22Rv1 (cell line): ENCODE data around the gene LY86.

Experiments used
- H3K27ac ChIP-seq: fragments of 450-650 bp; 2 replicates; pipeline ENCODE4 v1.5.1; 2017
- ZFX ChIP-seq: fragments of 450-650 bp; IDR thresholded peaks from 2 replicates; pipeline ENCODE4 v1.6.1; 2017; ENCODE audit warnings: antibody characterized with exemption, borderline replicate concordance
- TF ChIP-seq, protein P1 (sequence below): fragments of 450-650 bp; IDR thresholded peaks from 2 replicates; pipeline ENCODE4 v1.5.1; 2017; ENCODE audit warnings: mild to moderate bottlenecking

LY86 gene

DNA sequence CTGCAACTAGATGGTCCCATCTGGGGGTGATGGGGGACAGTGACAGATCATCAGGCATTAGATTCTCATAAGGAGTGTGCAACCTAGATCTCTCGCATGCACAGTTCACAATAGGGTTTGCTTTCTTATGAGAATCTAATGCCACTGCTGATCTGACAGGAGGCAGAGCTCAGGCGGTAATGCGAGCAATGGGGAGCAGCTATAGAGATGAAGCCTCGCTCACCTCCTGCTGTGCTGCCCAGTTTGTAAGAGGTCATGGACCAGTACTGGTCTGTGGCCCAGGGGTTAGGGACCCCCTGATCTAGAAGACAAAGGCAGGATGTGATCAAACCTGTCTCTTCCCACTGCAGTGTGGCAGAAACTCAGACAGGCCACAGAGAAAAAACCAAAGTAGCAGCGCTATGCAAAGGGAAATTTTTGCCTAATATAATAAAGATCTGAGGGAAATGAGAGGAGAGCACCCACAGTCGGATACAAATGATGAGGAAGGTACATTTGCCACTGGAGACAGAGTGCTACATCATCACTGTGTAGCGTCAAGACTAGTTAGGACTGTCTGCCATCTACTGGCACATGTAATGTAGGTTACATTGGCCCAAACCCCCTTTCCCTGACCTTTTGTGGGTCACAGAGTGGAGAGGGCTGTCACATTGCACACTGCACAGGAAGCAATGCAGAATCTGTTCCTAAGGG is 4.1 kb upstream of the LY86 start:
- TF ChIP-seq, protein P1, sequence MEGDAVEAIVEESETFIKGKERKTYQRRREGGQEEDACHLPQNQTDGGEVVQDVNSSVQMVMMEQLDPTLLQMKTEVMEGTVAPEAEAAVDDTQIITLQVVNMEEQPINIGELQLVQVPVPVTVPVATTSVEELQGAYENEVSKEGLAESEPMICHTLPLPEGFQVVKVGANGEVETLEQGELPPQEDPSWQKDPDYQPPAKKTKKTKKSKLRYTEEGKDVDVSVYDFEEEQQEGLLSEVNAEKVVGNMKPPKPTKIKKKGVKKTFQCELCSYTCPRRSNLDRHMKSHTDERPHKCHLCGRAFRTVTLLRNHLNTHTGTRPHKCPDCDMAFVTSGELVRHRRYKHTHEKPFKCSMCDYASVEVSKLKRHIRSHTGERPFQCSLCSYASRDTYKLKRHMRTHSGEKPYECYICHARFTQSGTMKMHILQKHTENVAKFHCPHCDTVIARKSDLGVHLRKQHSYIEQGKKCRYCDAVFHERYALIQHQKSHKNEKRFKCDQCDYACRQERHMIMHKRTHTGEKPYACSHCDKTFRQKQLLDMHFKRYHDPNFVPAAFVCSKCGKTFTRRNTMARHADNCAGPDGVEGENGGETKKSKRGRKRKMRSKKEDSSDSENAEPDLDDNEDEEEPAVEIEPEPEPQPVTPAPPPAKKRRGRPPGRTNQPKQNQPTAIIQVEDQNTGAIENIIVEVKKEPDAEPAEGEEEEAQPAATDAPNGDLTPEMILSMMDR, result no peak
- no peak for TF ChIP-seq ZFX
- H3K27ac ChIP-seq, result no peak overlapping the region

DNA sequence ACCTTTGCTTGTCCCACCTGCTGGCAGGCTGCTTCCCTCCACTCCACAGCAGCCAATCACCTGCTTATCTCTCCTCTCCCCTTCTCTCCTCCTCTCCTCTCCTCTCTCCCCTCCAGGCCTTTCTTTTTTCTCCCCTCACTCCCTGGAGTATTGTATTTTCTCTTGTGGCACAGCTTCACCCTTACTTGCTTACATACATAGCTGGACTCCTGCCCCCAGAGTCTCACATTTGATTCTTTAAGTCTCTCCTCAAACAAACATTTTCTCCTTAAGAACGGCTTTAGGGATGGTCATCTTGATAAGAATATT is 3.6 kb upstream of the LY86 start:
- no peak overlapping the region for H3K27ac ChIP-seq

DNA sequence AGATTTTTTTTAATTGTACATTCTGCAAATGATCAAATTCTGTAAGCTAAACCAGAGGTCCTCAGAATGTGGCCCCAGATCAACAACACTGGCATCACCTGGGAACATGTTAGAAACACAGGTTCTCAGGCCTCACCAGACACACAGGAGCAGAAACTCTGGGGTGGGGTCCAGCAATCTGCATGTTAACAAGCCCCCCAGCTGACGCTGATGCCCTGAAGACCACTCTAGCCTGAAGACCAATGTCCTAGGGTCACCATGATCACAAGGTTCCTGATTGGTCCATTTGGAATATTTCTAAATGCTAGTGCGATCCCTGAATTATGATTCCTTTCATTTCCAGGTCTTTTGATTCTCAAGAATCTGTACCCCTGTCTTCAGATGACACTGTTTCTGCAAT is 2.4 kb upstream of the LY86 start:
- TF ChIP-seq, protein P1, result no peak
- TF ChIP-seq ZFX, result no peak
- no peak overlapping the region for H3K27ac ChIP-seq

More for the DNA sequence above, 3.6 kb upstream of the LY86 start:
- TF ChIP-seq ZFX, result no peak
- TF ChIP-seq, protein P1, result no peak

DNA sequence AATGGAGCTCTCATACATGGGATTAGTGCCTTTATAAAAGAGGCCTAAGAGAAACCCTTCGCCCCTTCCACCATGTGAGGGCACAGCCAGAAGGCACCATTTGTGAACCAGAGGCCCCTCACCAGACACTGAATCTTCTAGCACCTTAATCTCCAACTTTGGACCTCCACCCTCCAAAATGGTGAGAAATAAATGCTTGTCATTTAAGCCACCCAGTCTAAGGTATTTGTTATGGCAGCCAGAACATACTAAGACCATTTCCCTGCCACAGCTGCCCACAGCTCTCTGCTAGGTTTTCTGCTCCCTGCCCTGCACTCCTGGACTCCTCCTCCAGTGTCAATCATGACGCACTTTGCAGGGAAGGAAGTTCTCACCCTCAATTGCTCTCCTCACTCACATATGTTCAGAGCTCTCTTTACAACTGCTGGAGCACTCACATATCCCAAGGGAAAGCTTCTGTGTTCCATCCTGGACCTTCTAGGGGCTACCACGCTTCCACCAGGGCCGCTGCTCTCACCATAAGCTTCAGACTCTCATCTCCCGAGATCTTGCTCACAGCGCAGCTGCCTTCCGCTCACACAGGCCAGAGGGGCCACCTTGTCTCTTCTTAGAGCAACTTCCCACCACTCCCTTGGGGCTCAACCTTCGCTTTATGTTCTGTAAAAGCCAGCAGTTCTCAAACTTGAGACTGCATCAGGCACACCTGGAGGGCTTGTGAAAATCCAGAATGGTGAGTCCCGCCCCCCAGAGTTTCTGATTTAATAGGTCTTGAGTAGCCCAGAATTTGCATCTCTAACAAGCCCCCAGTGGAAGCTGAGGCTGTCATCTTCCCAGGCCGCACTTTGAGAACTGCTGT is 1.6 kb upstream of the LY86 start:
- H3K27ac ChIP-seq, result no peak overlapping the region
- TF ChIP-seq ZFX, result no peak
- TF ChIP-seq, protein P1, result no peak

DNA sequence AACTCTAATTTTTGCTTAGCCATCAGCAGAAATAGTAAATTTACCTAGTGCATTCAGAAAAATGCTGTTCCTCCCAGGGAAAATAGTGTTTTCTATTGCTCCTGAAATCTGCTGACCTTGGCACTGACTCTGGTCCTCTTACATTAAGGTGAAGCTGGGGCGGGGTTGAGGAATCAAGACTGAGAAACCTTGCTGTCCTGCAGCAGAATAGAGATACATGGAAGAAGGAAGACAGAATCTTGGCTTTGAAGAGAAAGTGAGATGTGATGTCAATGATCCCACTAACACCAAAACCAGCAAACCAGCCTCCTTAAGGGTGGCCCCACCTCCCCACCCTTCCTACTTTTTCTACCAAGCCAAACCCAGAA is 840 bp upstream of the LY86 start:
- H3K27ac ChIP-seq, result no peak overlapping the region
- TF ChIP-seq ZFX, result no peak
- TF ChIP-seq, protein P1, result no peak

DNA sequence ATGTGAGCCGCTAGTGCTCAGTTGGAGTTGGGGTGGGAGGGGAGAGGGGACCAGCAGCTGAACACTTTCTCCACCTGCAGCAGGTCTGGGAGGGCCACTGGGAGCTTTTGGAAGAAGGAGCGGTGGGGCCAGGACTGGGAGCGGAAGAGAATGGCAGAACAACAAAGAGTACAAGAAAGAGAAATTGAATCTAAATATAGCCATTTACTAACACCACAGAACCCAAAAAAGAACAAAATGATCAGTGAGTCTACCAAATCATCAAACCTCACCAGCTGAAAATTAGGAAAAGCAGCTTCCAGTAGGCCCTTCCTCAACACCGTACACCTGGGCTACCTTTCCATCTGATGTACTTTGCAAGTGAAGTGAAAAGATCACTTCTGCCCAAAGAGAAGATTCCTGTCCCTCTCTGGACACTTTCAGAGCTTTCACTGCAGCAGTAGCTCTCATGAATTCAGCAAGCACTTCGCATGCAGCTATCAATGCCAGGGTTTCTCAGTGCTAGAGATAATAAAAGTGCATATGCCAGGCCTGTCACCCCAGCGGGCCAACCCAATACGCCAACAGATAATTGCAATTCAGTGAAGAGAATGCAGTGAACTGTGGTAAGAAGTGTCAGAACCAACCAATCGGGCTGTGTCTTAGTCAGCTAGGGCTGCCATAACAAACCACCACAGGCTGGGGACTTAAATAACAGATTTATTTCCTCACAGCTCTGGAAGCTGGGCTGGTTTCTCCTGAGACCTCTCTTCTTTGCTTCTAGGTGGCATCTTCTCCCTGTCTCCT is 597 bp downstream of the LY86 start:
- H3K27ac ChIP-seq, result no peak overlapping the region
- TF ChIP-seq, protein P1, result no peak
- no peak for TF ChIP-seq ZFX
